Testis (tissue), 2 donors: ENCODE results near the gene IFNGR2.
"Not testable (repeated sequence)": the region's sequence is repeated elsewhere in the genome, so short reads cannot be mapped to it uniquely, and the experiment has no call there.

Experiments used
- CTCF ChIP-seq, 3 experiments: fragments of 450-650 bp in 2 of 3; fragments of 200-600 bp in 1 of 3; sonication (generic) in 1 of 3; IDR thresholded peaks; one replicate each; pipeline ENCODE4 v1.5.1; 2016 to 2019; ENCODE audit warnings: antibody characterized with exemption in 3 of 3, mild to moderate bottlenecking in 2 of 3, moderate library complexity in 1 of 3
- POLR2A ChIP-seq: fragments of 450-650 bp; IDR thresholded peaks from one replicate; pipeline ENCODE4 v1.6.1; 2017; ENCODE audit warnings: antibody characterized with exemption, mild to moderate bottlenecking, moderate library complexity

GRCh38 chr21:33469183-33469582 lies 66.0 kb downstream of the IFNGR2 start:
- TF ChIP-seq CTCF (IDR thresholded peaks at IDR 0.05); POLR2A: not testable (repeated sequence)
